DND-41 (cell line): ENCODE results near the gene CAPS2.

Source experiments
- ATAC-seq: fragments of 200-7000 bp; cut with Tn5 transposase; 3 replicates; pipeline ENCODE4 v1.9.1; 2021; ENCODE audit warnings: low read depth; ENCODE audit not compliant: insufficient read depth
- DNase-seq: peaks from one replicate; pipeline ENCODE4 v3.0.0-alpha.2; 2020
- H2AFZ ChIP-seq: 2 replicates; pipeline ENCODE4 v1.6.0; 2012; ENCODE audit warnings: low read depth, low read length
- H3K27ac ChIP-seq: 2 replicates; pipeline ENCODE4 v1.5.1; 2012; ENCODE audit warnings: low read length, inconsistent platforms
- H3K27me3 ChIP-seq: fragments of 200-600 bp; sonication (generic); 2 replicates; pipeline ENCODE4 v1.6.0; 2012; ENCODE audit warnings: low read length, mild to moderate bottlenecking, inconsistent platforms; ENCODE audit not compliant: insufficient read depth, poor library complexity
- H3K36me3 ChIP-seq: 2 replicates; pipeline ENCODE4 v1.5.1; 2012; ENCODE audit warnings: low read length, inconsistent platforms; ENCODE audit not compliant: insufficient read depth
- H3K4me1 ChIP-seq: 2 replicates; pipeline ENCODE4 v1.5.1; 2012; ENCODE audit warnings: mild to moderate bottlenecking, low read length; ENCODE audit not compliant: insufficient read depth
- H3K4me2 ChIP-seq: 2 replicates; pipeline ENCODE4 v1.6.0; 2012; ENCODE audit warnings: mild to moderate bottlenecking, moderate library complexity, low read length, inconsistent platforms; ENCODE audit not compliant: insufficient read depth
- H3K4me3 ChIP-seq, 2 experiments: fragments of 200-600 bp in 1 of 2; shearing (Covaris generic) in 1 of 2; 2 replicates each; pipeline ENCODE4 v1.5.1; 2012 to 2016; ENCODE audit warnings: inconsistent platforms in 2 of 2, low read length in 2 of 2, mild to moderate bottlenecking in 2 of 2, low read depth in 1 of 2, moderate library complexity in 1 of 2
- H3K79me2 ChIP-seq: 2 replicates; pipeline ENCODE4 v1.6.0; 2012; ENCODE audit warnings: low read length, inconsistent platforms; ENCODE audit not compliant: insufficient read depth
- H3K9ac ChIP-seq: 2 replicates; pipeline ENCODE4 v1.6.0; 2012; ENCODE audit warnings: low read depth, mild to moderate bottlenecking, inconsistent platforms, low read length, moderate library complexity
- H3K9me3 ChIP-seq: 2 replicates; pipeline ENCODE4 v1.5.1; 2012; ENCODE audit warnings: low read length, moderate library complexity, mild to moderate bottlenecking, inconsistent platforms; ENCODE audit not compliant: insufficient read depth, severe bottlenecking
- H4K20me1 ChIP-seq: 2 replicates; pipeline ENCODE4 v1.6.0; 2012; ENCODE audit warnings: low read length; ENCODE audit not compliant: insufficient read depth
- EZH2 ChIP-seq: IDR thresholded peaks from 3 replicates; pipeline ENCODE4 v1.6.1; 2012; ENCODE audit warnings: borderline replicate concordance, low read depth, mild to moderate bottlenecking, moderate library complexity, low read length, inconsistent platforms; ENCODE audit not compliant: severe bottlenecking
- TF ChIP-seq, protein P1 (sequence below): IDR thresholded peaks from 2 replicates; pipeline ENCODE4 v1.5.1; 2012; ENCODE audit warnings: borderline replicate concordance, low read length, moderate library complexity, mild to moderate bottlenecking; ENCODE audit not compliant: poor library complexity, severe bottlenecking; ENCODE audit errors: extremely low read depth

CAPS2 gene

DNA sequence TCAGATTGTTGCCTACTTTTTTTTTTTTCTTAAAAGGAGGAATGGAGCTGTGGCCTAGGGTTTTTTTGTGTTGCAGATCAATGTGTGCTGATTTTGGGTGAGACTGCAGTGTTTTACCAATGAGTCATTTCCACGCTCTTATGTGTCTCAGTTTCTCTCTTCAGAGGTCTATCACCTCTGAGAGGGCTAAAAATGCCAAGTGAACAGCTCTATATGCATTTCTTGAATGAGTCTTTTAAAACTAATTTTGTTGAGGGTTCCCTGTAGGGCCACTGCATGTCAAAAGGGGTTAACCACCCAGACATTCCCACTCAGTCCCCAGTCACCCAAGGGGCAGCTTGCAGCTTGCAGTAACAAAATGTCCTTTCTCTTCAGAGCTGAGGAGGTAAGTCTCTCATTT, 36.5 kb upstream of the CAPS2 start:
- ATAC-seq (no peak), DNase-seq (no peak)
- no peaks in the 10 kb centered on the region for H3K79me2 ChIP-seq
- H3K36me3 ChIP-seq = no peaks in the 10 kb centered on the region
- no peaks in the 10 kb centered on the region for H4K20me1 ChIP-seq
- H3K4me2 ChIP-seq = no peak overlapping the region
- no peaks in the 10 kb centered on the region for H3K4me1 ChIP-seq
- no peak overlapping the region for H3K4me3 ChIP-seq
- no peak overlapping the region for H3K9ac ChIP-seq
- TF ChIP-seq EZH2 = no peak
- TF ChIP-seq, protein P1, sequence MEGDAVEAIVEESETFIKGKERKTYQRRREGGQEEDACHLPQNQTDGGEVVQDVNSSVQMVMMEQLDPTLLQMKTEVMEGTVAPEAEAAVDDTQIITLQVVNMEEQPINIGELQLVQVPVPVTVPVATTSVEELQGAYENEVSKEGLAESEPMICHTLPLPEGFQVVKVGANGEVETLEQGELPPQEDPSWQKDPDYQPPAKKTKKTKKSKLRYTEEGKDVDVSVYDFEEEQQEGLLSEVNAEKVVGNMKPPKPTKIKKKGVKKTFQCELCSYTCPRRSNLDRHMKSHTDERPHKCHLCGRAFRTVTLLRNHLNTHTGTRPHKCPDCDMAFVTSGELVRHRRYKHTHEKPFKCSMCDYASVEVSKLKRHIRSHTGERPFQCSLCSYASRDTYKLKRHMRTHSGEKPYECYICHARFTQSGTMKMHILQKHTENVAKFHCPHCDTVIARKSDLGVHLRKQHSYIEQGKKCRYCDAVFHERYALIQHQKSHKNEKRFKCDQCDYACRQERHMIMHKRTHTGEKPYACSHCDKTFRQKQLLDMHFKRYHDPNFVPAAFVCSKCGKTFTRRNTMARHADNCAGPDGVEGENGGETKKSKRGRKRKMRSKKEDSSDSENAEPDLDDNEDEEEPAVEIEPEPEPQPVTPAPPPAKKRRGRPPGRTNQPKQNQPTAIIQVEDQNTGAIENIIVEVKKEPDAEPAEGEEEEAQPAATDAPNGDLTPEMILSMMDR = no peak
- H2AFZ ChIP-seq = no peak overlapping the region
- H3K27ac ChIP-seq = no peak overlapping the region
- no peaks in the 10 kb centered on the region for H3K9me3 ChIP-seq
- no peaks in the 10 kb centered on the region for H3K27me3 ChIP-seq

DNA sequence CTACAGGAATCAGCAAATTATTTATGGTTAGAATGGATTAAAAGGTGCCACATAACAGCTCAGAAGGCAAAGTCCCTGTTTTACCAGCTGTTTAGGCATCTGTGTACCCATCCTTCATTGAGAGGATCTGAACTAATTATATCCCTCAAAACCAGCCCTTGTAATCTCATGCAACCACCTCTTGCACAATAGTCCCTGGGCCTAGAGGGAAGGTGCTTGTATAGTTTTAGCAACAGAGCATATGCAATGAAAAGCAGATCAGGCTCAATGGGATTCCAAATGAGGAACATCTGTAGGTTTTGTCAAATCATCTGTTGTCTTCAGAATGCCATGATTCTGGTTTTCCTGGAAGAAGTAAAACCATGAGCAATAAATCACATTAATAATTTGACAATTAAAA, 34.8 kb upstream of the CAPS2 start:
- no peak overlapping the region for H2AFZ ChIP-seq
- H3K9me3 ChIP-seq = peaks cover 4% of the 10 kb centered on the region
- no peak for ATAC-seq
- no peak overlapping the region for H3K4me2 ChIP-seq
- no peaks in the 10 kb centered on the region for H3K36me3 ChIP-seq
- no peaks in the 10 kb centered on the region for H3K4me1 ChIP-seq
- no peaks in the 10 kb centered on the region for H3K79me2 ChIP-seq
- no peak for DNase-seq
- H3K27ac ChIP-seq = no peak overlapping the region
- H3K4me3 ChIP-seq = no peak overlapping the region
- no peaks in the 10 kb centered on the region for H3K27me3 ChIP-seq
- no peaks in the 10 kb centered on the region for H4K20me1 ChIP-seq
- H3K9ac ChIP-seq = no peak overlapping the region
- TF ChIP-seq EZH2 = no peak
- TF ChIP-seq, protein P1 = no peak

DNA sequence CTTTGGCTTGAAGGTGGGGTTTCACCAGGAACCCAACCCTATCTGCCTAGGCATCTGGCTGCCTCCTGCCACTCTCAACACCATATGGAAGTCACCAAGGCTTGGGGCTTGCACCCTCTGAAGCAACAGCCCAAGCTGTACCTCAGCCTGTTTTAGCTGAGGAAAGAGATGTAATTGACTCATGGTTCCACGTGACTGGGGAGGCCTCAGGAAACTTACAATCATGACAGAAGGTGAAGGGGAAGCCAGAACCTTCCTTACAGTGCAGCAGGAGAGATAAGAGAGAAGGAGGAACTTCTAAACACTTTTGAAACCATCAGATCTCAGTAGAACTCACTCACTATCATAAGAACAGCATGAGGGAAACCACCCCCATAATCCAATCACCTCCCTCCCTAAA, 31.3 kb upstream of the CAPS2 start:
- no peak overlapping the region for H3K4me2 ChIP-seq
- no peaks in the 10 kb centered on the region for H3K79me2 ChIP-seq

More for the DNA sequence above, 31.3 kb upstream of the CAPS2 start:
- H3K4me3 ChIP-seq = no peak overlapping the region
- H4K20me1 ChIP-seq = no peaks in the 10 kb centered on the region
- no peaks in the 10 kb centered on the region for H3K4me1 ChIP-seq
- no peak for TF ChIP-seq EZH2
- TF ChIP-seq, protein P1 = no peak
- no peak overlapping the region for H2AFZ ChIP-seq
- DNase-seq = no peak
- H3K9ac ChIP-seq = no peak overlapping the region
- H3K27me3 ChIP-seq = no peaks in the 10 kb centered on the region
- H3K9me3 ChIP-seq = peaks cover 4% of the 10 kb centered on the region
- H3K36me3 ChIP-seq = no peaks in the 10 kb centered on the region
- no peak overlapping the region for H3K27ac ChIP-seq
- no peak for ATAC-seq
